HG02759 (cell line): ENCODE results near the gene COL18A1.
"Not testable (repeated sequence)": the region's sequence is repeated elsewhere in the genome, so short reads cannot be mapped to it uniquely, and the experiment has no call there.

ENCODE experiments used
- ATAC-seq: cut with Tn5 transposase; IDR thresholded peaks from one replicate; pipeline ENCODE4 v1.9.1; 2021; ENCODE audit warnings: mild to moderate bottlenecking, moderate library complexity; ENCODE audit not compliant: unreplicated experiment

Gene COL18A1

DNA sequence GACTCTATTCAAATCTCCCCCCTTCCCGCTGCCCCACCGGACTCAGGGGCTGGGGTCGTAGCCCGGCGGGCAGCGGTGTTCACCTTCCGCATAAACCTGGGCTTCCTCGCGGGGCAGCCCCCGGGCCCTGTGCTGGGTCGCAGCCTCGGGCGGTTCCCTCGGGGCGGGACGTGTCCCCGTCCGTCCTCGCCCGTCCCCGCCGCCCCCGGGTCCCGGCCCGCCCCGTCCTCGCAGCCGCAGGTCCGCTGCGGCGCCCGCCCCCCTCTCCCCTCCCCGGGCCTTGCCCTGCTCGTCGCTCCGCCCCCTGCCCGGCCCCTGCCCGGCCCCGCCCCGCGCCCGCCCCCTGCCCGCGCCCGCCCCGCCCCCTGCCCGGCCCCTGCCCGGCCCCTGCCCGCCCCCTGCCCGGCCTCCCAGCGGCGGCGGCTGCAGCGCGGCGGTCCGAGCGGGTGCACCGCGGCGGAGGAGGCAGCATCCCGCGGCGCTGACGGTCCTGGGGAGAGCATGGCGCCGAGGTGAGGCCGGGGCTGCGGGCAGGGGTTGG, at the start of gene COL18A1:
COL18A1 (plus strand) TSS at position 436 of the 541 bp plus-strand sequence; CDS start at position 502, 66 bp downstream.
- ATAC-seq, result no peak

DNA sequence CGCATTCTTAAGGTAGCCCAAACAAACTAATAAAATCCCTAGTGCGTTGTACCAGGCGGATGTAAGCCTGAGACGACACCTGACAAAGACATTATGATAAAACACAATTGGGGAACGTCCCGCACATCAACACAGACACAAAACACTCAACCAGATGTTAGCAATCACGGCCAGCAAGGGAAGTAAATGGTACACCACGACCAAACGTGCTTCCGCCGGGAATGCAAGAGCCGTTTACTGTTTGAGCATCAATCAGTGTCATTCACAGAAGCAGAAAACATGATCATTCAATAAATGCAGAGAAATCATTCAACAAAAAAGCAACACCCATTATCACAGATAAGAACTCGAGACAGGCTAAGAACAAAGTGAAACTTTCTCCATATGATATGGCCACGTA, 49.4 kb upstream of the COL18A1 start:
- no peak for ATAC-seq

DNA sequence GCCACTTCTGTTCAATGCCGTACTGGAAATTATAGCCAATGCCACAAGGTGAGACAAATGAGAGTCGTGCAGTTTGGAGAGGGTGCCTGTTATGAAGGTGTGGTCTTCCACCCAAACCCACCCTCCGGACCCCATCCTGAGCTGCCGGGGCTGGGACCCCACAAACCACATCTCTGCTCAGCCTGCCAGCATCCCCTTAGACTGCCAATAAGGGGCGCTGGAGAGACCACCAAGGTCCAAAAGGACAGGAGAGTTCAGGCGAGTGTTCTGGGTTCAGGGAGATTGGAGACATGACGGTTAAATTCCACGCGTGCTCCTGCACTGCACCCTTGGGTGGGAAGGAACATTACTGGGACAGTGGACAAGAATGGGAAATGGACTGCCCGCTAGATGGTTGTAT, 48.7 kb upstream of the COL18A1 start:
- no peak for ATAC-seq

DNA sequence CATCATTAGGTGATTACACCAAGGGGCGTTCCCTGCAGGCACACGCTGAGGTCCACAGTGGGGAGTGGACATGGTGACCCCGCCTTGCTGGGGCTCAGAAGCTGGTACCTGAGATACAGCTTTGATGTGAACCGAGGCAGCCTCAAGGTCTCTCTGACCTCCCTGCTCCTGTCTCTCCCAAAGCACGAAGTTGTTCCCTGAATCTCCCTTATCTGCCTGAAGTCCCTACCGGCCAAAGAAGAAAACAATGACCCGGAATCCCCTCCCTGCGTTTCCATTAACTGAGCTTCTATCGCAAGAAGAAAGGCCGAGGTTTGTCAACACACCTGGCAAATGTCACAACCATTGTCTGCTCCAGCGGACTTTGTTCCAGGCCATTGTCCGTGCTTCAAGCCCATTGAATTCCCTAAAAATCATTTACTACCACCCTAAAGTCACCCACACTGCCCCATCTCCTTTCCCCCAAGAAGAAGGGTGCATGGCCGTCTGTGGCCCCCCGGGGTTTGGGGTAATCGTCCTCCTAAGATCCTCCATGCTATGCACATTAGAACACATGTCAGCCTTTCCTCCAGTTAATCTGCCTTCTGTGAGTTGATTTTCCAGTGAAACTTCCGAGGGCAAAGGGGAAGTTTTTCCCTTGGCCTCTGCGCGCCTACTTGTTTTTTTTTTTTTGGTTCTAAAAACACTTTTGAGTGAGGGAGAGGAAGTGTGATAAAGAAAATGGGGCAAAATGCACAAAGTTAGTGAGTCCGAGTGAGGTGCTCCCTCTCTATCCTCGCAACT, 48.1 kb upstream of the COL18A1 start:
- no peak for ATAC-seq

DNA sequence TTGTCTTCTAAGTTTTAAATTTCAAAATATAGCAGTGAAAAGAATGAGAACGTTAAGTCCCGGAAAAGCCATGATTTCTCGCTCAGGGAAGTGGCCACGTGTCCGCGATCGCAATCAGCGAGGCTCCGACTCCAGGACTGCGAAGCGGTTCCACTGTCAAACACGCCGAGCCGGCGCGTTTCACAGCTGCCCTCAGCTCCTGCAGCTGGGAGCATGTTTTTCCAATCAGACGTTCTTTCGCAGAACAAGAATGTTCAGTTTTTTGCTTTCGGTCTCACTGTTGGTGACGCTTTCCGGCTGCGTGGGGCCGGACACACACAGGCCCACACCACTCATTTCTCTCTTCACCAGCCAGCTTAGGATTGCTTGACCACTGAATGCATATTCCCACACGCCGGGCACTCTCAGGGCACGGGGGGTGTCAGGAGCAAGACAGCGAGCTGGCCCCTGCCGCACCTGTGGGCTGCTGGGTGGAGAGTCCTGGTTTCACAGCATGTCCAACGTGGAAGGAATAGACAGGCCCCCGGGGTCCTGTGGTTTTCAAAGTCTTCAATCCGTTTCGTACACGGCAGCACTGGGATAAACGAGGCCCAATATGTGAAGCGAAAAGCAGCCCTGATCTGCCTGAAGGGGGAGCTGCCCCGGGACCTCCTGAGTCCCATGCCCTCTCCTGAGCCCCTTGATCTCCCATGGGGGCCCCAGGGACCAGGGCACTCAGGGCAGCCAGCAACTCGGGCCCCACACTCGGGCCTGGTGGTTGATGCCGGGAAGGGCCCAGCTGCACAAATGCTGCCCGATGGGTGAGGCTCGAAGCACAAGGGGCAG, 47.3 kb upstream of the COL18A1 start:
- ATAC-seq, result no peak

DNA sequence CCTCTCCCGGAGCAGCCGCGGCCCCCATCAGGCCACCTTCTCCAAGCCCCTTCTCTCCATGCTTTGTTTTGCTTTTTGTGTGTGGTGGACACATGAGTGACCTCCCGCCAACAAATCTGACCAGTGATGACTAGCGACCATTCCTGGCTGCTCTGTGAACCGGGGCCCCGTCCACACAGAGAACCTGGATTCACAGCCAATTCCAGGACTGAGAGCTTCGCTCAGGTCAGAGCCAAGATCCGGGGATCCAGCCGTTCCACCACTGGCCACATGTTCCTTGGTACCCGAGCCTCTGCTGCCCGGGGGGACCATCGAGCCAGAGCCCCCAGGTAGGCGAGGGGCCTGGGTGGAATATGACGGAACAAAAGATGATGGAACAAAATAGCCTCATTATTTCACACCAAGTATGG, 46.7 kb upstream of the COL18A1 start:
- ATAC-seq, result no peak

DNA sequence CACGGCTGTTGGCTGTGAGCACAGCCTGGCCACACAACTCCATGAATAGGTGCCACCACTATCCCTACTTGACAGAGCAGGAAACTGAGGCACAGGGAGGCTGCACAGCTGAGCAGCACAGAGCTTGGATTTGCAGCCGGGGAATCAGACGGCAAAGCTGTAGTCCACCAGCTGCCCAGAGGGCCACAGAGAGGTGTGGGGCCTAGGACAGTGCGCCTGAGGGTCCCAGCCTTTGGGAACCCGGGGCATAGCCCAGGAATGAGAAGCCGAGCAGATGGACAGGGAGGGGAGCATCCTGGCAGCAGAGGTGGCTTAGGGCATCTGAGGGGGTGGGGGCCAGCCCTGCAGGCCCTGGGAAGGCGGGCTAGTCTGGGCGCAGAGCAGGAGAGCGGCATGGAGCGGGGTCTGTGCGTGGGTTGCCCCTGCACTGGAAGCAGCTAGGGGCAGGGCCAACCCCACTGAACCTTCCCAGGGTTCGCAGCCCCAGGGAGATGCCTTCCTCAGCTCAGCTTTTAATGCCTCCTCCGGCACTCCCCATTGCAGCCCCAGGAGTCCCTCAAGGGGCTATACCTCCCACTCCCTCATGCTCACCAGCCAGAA, 46.2 kb upstream of the COL18A1 start:
- no peak for ATAC-seq

DNA sequence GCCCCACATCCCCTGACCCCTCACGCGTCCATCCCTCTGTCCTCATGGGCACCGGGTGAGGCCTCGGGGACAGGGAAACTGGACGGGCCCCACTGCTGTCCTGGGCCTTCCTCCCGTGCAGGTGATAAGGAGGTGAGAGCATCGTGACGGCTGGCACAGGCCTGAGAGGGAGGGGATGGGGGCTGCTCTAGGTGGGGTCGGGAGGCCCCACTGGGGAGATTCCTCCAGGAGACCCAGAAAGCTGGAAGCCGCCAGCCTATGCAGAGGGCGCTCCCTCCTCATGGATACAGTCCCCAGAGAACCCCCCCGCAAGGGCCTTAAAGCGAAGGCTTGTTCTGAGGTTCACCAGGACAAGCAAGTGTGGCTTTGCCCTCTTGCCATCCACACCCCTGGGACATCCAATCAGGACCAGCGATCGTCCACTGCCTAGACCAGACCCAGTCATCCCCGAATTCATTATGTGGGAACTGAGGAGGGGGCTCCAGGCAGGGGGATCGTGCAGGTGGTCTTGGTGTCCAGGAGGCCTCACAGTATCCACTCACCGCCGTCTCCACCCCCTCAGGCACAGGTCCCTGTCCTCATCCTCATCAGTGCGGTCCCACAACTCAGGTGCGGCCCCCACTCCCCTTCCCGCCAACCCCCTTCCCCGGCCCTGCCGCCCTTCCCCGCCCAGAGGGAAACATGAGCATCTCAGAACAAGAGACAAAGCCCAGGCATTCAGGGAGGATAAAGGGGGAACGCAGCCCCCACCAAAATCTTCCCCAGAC, 45.3 kb upstream of the COL18A1 start:
- no peak for ATAC-seq

DNA sequence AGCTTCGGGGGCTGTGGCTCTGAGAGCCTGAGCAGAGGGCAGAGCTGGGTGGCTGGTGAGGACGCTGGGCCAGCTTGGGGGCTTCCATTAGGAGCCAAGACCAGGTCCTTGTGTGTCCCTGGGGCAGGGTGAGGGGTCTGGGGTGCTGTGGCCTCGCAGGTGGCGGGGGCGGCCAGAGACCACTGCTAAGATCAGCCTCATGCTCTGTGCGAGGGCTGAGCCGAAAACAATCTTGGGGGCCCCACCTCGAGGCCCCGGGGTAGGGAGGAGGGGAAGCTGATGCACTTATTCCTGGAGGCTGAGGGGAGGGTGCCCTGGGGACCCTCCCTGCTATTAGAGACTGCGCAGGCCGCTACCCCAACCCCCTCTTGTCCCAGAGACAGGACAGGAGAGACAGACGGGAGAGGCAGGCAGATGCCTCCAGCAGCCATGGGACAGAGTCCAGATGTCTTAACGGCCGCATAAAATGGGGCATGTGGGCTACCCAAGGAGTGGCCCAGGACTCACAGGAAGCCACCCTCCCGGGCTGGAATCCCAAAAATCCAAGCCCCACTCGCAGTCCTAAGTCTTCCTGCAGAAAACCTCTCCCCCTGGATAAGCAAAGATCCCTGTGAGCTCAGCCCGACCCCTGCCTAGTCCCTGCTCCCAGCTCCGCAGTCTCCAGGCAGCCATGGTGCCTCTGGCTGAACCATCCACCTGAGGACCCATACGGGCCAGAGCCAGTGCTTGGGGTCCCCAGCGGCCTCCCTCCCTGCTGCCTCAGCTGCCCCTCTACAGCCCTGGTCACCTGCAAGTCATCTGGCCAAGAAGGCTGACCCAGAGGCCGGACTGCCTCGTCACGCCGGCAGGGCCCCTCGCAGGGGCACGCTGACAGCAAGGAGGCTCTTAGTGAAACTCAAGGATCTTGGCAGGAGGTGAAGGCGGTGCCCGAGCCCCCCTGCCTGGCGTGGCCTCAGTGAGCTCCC, 43.6 kb upstream of the COL18A1 start:
- ATAC-seq, result no peak

DNA sequence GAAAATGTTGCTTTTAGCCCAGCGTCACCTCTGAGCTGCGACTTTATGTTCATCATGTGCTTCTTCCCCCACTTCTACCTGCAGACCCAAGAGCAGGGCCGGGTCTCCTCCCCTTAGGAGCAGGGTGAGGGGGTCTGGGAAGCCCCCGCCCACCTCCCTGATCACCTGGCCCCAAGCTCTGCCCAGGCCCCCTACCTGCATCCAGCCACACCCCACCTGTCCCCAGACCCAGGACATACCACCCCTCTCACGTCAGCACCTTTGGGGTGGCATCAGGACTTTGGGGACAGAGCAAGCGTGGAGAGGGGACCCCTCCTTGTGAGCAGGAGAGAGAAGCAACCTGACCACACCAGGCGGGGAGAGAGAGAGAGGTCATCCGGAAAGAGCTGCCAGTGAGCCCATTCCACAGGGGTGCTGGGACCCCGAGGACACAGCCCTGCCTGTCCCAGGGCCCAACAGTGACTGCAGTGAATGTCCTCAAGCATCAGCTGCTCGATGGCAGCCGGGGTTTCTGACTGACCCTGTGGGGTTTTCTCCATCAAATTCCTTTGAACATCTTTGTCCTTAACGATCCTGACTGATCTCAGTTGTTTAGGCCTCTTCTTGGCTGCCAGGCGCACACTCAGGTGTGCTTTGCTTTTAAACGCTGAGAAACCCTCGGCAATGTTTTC, 42.8 kb upstream of the COL18A1 start:
- ATAC-seq, result no peak

DNA sequence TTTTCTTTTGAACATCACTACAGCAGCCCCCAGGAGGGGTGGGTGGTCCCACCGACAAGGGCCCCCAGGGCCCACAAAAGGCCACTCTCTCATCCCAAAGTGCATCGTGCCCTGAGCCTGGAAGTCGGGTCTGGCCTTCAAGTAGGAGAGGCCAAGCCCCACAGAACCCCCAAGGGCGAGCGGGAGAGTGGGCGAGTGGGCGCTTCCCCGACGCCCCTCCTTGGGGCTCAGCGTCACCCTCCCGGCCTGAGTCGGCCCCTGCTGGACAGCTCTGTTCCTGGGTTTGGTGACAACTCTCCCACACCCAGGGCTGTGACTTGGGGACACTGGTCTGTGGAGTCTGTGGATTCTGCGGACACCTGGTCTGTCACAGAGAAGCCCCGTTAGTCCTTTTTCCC, 42.2 kb upstream of the COL18A1 start:
- no peak for ATAC-seq

DNA sequence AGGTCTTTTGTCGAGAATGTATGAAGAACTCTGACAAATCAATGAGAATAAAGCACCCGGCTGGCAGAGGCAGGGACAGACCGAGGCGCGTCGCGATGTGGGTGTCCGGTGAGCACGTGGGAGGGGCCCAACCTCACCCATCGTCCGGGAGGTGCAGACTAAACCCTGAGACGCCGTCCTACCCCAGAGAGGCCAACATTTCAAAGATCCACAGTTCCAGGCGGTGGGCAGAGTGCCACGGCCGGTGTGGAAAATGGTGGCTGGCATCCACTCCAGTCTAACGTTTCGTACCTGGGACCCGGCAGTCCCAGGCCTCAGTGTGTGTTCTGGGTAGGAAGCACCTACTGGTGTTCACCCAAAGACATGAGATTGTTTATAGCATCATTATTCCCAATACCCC, 41.7 kb upstream of the COL18A1 start:
- not testable (repeated sequence) for ATAC-seq

DNA sequence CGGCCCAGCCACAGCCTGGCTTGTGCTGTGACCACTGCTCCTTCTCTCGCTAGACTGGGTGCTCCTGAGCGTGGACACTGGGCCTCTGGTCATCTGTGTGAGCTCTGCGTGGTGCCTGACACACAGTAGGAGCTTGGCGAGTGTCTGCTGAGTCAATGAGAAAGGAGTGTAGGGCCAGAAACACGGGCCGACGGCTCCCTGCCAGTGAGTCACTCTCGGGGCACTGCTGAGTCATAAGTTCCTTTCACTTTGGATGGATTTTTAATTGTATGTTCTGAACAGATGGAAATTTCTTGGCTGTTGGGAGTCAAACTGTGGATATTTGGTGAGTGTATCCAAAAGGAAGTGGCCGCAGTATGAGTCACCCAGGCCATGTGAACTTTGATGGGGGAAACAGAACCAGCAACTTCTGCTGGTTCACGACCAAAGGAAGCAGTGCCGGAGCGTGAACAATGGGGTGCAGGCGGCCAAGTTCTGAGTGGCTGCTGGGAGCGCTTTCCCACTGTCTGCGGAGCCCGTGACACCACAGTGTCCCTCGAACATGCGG, 41.0 kb upstream of the COL18A1 start:
- no peak for ATAC-seq

DNA sequence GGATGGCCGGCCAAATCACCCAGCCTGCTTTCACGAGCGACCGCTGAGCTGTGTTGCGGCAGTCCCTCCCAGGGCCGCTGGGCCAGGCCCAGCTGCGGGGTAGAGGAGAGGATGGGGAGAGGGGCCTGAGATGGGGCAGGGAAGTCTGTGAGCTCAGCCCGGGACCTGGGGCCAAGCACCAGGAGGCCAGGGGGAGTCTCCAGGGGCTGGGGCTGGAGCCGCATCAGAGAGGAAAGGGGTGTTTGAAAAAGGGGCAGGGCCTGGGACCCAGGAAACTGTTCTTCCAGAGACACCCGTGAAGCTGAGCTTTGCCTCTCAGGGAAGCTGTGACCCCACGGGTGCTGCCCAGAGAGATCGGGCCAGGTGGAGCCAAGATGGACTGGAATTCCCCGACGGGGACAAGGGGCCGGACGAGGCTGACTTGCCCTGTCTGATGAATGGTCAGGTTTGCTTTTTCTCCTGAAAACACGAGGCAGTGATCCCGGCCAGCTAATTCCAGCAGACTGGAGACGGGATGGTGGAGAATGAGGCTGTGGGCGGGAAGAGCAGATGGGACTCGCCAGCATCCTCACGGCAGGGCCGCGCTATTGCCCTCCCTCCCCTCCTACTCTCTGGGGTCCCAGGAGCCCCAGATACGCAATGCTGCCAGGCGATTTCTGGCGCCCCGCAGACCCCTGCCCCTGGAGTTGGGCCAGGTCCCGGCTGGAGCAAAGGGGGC, 40.3 kb upstream of the COL18A1 start:
- no peak for ATAC-seq

DNA sequence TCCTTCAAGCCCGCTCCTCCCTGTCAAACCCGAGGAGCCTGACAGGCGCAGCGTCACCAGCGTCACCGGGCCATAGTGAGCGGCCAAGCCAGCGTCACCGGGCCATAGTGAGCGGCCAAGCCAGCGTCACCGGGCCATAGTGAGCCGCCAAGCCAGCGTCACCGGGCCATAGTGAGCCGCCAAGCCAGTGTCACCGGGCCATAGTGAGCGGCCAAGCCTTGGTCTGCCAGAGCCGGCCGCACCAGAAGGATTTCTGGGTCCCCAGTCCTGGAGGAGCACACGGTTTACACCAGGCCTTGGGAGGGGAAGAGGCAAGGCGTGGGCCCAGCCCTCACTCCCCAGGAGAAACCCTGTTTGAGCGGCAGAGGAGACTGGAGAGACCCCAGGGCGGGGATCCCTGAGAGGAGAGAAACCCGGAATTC, 39.8 kb upstream of the COL18A1 start:
- no peak for ATAC-seq

DNA sequence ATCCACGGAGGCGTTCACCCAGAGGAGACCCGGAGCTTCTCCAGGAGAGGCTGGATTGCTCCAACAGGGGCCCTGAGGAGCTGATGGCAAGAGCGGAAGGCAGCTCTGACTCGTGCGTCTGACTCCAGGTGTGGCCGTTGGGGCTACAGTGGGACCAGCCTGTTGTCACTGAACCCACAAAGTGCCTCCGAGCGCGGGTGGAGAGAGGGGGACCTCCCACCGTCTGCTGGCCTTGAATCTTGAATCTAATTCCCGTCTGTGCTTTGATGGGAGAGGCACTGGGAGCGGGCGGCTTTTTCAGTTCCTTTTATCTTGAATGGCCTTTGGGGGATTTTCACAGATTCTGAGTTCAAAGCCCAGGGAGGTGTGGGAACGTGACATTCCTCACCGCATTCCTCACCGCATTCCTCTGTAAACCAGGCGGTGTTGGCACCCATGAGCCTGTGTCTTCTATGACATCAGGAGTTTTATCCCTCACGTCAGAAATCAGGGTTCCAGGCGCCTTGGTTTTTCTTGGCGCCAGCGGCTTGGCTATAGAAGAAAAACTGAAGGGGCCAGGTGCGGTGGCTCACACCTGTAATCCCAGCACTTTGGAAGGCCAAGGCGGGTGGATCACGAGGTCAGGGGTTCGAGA, 39.2 kb upstream of the COL18A1 start:
- ATAC-seq, result no peak

DNA sequence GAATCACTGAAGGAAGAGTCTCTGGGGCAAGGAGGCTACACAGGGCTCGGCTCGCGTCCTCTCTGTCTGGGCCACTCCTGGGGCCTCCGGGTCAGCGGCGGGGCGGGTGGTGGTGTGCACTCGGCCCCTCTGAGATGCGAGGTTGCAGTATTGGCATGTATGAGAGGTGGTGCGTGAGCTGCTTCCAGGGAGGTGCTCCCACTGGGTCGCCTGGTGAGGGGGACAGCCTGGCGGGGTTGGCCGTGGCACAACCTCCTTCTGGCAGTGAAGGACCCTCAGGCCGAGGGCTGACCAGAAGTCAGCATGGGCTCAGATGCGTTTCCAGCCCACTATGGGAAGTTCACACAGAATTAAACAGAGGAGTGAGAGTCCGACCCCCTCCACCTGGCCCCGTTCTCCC, 38.5 kb upstream of the COL18A1 start:
- no peak for ATAC-seq
